HG02970 (cell line): ENCODE data around the gene DNAJB11.
"Not testable (repeated sequence)": the region's sequence is repeated elsewhere in the genome, so short reads cannot be mapped to it uniquely, and the experiment has no call there.

Experiments used
- ATAC-seq: cut with Tn5 transposase; IDR thresholded peaks from one replicate; pipeline ENCODE4 v1.9.1; 2021; ENCODE audit warnings: mild to moderate bottlenecking, moderate library complexity, moderate number of reproducible peaks; ENCODE audit not compliant: unreplicated experiment, low FRiP score

Gene DNAJB11

GRCh38 chr3:186570096-186570940 lies at the start of gene DNAJB11:
Gene DNAJB11, plus strand, starts transcription at chr3:186570720. Its CDS starts 178 bp downstream, at chr3:186570898.
- ATAC-seq, result peak; percentile 89

- no peak for ATAC-seq
These were observed 49.3 kb upstream of the DNAJB11 start for GRCh38 chr3:186520957-186521842.

DNA sequence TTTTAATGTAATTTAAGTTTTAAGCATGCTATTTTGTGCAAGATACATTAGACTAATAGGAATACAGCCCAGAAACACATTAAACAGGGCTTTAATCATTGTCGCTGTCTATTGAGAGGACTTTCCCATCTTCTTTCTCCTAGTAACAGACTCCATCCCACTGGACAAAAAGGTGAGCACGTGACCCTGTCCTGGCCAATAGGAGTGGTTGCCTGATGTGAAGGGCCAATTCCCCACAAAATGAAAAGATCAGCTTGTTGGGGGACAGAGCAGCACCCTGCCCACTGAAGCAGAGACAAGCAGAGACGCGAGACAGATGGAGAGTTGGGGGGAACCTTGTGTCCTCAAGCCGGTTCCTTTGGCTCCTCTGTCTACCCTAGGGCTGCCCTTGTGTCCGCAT lies 47.5 kb upstream of the DNAJB11 start:
- ATAC-seq, result no peak

- ATAC-seq, result no peak
These were observed 47.1 kb upstream of the DNAJB11 start for GRCh38 chr3:186523434-186523833.

DNA sequence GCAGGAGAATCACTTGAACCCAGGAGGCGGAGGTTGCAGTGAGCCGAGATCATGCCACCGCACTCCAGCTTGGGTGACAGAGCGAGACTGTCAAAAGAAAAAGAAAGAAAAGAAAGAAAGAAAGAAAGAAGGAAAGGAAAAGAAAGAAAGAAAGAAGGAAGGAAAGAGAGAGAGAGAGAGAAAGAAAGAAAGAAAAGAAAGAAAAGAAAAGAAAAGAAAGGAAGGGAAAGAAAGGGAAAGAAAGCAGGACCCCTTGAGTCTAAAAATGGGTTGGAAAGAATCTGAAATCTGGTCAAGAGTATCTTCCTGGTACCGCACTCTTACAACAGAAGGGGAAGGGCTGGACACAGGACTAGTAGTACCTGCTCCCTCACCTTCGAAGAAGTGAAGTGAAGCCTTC lies 45.9 kb upstream of the DNAJB11 start:
- ATAC-seq, result no peak

DNA sequence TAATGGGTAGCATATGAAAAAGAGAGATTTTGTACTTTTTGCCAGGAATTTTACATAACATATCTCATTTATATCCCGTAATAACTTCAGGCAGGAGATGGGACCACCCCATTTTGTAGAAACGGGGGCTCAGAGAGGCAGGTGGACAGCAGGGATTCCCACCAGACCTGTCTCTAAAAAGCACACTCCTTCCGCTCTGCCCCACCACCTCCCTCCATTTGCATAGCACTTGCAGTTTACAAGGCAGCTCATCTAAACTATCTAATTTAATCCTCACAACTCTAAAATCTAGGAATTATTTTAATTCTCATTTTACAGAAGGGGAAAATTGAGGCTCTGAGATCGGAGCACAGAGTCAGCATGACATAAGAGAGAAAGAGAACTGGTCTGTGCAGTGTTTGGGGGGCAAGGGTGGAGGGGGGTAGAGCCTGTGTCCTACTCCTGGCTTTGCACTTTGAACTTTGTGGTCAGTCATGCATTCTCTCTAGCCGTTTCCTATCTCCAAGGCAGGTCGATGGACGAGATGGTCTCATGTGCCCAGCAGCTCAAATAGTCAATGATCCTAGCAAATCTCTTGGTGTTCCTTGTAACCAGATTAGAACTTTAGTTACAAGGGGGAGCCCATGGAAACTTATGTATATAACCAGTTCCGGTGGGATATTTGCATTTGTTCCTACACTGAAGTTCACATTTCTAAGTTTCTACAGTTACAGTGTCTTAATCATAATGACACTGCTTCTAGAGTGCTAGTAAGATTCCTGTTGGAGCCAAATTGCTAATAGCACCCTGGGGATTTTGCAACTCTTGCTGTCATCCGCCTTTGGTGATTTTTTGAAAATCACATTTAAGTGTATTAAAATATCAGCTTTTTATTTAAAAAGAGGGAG lies 44.9 kb upstream of the DNAJB11 start:
- ATAC-seq, result no peak

GRCh38 chr3:186526256-186526606 lies 44.3 kb upstream of the DNAJB11 start:
- ATAC-seq, result no peak

DNA sequence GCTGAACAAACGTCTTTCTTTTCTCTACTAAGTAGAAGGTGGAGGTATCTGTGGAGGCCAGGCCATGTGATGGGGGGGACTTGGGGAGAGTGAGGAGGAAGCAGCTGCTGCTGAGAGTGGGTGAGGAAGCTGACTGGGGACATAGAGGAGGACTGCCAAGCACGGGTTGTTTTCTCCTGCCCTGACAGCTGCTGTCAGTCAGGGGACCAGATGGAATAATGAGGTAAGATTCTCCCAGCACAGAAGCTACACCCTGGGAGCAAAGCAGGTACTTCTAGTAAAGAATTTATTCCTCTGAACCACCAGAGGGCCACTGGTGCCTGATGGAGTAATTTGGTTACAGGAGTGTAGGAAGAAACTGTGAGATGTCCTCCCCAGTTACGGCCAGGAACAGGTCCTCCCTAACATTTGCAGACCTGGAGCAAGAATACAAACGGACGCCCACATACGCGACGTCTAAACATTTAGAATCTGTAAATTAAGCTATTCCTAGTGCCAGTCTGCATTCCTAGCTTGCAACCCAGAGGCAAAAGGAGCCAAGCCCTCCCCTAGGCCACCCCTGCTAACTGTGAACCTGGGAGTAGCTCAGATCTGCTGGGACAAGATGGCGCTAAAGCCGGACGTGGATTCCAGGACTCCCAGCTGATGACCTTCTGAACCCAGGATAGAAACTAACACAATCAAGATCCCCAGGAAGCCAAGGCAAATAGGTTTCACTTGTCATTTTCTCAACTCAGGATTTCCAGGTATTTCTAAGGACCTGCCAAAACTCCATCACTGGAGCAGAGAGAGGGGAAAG lies 41.1 kb upstream of the DNAJB11 start:
- ATAC-seq, result no peak

DNA sequence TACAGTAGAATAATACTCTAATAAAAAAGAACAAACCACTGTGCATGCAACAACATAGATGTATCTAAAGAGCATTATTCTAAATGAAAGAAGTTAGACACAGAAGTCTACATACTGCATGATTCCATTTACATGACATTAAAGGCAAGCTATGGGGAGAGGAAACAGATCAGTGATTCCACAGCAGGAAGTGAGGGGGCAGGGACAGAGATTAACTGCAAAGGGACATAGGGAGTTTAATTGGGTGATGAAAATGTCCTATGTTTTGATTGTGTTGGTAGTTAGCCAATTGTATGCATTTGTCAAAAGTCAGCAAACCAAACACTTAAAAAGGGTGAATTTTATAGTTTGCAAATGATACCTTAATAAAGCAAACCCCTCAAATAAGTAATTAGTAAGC lies 40.1 kb upstream of the DNAJB11 start:
- no peak for ATAC-seq

- ATAC-seq, result not testable (repeated sequence)
These were observed 38.8 kb upstream of the DNAJB11 start for GRCh38 chr3:186531694-186532093.

DNA sequence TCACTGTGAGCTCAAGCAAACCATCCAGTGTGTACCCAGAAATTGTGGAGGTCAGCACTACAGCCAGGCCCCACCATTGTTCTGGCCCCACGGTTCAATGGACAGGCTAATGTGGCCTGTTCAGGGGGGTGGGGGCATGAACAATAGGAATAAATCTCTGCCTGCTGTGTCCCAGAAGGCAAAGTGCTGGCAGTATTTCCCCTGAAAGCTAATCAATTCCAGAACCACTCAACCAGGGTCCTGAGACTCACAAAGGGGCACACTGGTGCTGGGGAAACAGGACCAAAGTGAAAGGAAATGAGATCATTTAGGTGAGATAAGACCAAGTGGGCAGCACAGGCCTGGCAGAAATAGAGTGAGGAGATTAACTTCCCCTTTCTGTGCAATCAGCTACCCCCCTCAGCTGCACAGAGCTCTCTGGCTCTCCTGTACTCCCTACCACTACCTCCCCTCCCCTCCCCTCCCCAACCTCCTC lies 37.9 kb upstream of the DNAJB11 start:
- peak; percentile 44 for ATAC-seq

- peak; percentile 74 for ATAC-seq
These were observed 36.3 kb upstream of the DNAJB11 start for GRCh38 chr3:186534113-186534669.

DNA sequence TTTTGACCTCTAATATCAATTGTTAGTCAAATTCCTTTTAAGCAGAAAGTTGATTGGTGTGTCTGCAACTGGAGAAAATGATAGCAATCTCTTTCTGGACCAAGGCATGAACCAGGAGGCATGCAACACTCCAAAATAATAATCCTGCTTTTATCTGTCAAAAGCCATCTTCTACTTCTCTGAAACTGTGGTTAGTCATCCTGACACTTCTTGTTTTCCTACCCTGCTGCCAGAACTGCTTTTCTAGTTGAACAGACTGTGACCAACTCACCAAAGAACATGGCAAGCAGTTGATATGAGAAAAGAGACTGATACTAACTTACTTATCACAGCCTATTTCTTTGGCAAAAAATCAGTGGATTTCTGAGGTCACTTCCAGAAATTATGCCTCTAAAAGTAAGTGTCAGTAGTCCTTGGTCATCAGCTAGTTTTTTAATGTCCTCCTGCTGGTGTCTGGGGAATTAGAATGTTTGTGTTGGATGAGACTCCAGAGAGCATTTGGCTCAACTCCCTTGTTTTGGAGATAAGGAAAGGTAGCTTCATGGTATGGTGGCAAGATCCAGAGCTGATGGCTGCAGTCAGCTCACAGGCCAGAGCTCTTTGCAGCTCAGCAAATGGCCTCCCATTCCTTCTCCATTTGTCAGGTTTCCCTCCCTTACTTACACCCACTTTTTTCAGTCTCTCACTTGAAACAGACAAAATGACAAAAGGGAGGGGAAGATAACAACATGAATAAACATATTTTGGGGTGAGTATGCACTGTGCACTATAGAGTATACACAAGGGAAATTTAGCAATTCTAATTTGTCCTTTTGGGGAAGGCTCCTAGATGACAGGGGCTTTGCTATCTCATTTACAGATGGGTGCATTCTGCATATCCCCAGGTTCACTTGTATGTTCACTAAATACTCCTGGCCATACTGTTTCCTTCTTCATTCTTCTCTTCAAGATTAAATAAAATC lies 33.4 kb upstream of the DNAJB11 start:
- no peak for ATAC-seq

GRCh38 chr3:186538779-186539178 lies 31.7 kb upstream of the DNAJB11 start:
- ATAC-seq, result no peak

DNA sequence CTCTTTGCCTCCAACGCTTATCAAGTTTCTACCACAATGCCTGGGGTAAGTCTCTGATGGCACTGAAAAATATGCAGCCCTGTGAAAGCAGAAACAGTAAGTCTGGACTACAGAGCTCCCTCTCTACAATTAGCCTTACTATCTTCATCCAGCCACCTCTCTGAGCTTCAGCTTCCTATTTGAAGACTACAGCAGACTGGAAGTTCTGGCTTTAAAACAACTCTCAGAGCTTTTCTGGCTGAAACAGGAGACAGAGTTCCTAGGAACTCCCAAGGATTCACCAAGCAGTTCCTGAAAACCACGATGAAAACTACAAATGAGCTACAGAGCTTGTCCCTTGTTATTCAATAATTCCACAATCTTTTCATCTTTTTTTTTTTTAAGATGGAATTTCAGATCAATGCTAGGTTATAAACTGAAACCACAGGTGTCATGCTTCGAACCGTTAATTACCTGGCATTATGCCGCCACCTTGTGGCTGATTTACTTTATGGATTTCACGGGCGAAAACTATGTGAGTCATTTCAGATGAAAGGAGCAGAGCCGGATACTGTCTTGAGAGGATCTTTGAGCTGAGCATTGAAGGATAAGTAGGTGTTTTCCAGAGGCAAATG lies 30.2 kb upstream of the DNAJB11 start:
- no peak for ATAC-seq

DNA sequence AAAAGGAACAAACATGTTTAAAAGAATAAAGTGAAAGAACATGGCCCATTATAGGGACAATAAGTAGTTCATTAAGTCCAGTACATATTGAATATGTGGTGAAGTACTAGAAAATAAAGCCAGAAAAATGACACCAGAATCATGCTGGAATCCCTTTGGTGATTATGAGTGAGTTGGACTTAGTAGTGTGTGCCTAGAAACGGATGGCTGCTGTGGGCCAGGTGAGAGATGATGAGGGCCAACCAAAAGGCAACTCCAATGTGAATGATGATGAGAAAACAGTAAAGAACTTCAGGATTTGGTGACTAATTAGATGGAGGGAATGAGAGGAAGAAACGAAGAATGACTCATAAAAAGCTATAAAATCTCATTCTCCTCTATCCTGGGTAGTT lies 29.7 kb upstream of the DNAJB11 start:
- no peak for ATAC-seq

GRCh38 chr3:186544281-186544680 lies 26.2 kb upstream of the DNAJB11 start, which contains the start of gene CRYGS:
Gene CRYGS, minus strand, starts transcription at chr3:186544380. Its CDS starts 54 bp downstream, at chr3:186544326.
- ATAC-seq, result no peak

GRCh38 chr3:186549497-186549896 lies 21.0 kb upstream of the DNAJB11 start:
- no peak for ATAC-seq
